ENCODE measurements around the gene ZNF717.
"Not testable (repeated sequence)": the region's sequence is repeated elsewhere in the genome, so short reads cannot be mapped to it uniquely, and the experiment has no call there.

ZNF717 gene

DNA sequence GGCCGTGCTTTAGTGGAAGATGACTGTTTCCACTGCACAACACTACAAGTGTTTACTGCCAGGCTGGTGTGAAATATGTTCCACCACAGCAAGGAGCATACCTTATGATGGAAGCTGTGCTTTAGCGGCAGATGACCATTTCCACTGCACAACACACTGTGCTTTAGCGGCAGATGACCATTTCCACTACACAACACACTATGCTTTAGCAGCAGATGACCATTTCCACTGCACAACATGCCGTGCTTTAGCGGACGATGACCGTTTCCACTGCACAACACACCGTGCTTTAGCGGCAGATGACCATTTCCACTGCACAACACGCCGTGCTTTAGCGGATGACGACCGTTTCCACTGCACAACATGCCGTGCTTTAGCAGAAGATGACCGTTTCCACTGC lies 2.8 kb downstream of the ZNF717 start:
- no peaks in the 10 kb centered on the region for H3K27me3 ChIP-seq (ENCODE audit: low read length)
- no peaks in the 10 kb centered on the region for H3K9me3 ChIP-seq (ENCODE audit: insufficient read depth, low read length)
- H3K9ac ChIP-seq (ENCODE audit: low read length), result no peak overlapping the region
- H3F3A ChIP-seq (ENCODE audit: insufficient read depth), result no peaks in the 10 kb centered on the region
- no peak overlapping the region for H2AFZ ChIP-seq (ENCODE audit: low read depth, low read length, severe bottlenecking)
- no peaks in the 10 kb centered on the region for H3K9me2 ChIP-seq (replicated peaks; ENCODE audit: insufficient read depth, low read length)
- no peaks in the 10 kb centered on the region for H3K79me2 ChIP-seq (ENCODE audit: insufficient read depth, low read length)
- H4K20me1 ChIP-seq (ENCODE audit: low read depth, low read length), result no peaks in the 10 kb centered on the region
- H3K4me3 ChIP-seq (ENCODE audit: insufficient read depth, low read length, poor library complexity, severe bottlenecking), result no peak overlapping the region
- no peak overlapping the region for H3K4me2 ChIP-seq (ENCODE audit: low read depth, low read length, poor library complexity, severe bottlenecking)
- TF ChIP-seq, protein P1, sequence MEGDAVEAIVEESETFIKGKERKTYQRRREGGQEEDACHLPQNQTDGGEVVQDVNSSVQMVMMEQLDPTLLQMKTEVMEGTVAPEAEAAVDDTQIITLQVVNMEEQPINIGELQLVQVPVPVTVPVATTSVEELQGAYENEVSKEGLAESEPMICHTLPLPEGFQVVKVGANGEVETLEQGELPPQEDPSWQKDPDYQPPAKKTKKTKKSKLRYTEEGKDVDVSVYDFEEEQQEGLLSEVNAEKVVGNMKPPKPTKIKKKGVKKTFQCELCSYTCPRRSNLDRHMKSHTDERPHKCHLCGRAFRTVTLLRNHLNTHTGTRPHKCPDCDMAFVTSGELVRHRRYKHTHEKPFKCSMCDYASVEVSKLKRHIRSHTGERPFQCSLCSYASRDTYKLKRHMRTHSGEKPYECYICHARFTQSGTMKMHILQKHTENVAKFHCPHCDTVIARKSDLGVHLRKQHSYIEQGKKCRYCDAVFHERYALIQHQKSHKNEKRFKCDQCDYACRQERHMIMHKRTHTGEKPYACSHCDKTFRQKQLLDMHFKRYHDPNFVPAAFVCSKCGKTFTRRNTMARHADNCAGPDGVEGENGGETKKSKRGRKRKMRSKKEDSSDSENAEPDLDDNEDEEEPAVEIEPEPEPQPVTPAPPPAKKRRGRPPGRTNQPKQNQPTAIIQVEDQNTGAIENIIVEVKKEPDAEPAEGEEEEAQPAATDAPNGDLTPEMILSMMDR (IDR thresholded peaks at IDR 0.05; ENCODE audit: insufficient read depth, low read length, poor library complexity, severe bottlenecking), result no peak
- TF ChIP-seq EZH2phosphoT487 (conservative IDR thresholded peaks at IDR 0.05; ENCODE audit: low read length), result no peak
- no peaks in the 10 kb centered on the region for H3K36me3 ChIP-seq (ENCODE audit: low read length)
- H3K27ac ChIP-seq (ENCODE audit: low read depth, low read length), result no peak overlapping the region

- no peak for TF ChIP-seq EZH2phosphoT487 (conservative IDR thresholded peaks at IDR 0.05; ENCODE audit: low read length)
- TF ChIP-seq, protein P1 (IDR thresholded peaks at IDR 0.05; ENCODE audit: insufficient read depth, low read length, poor library complexity, severe bottlenecking), result no peak
- Histone ChIP-seq H3K27ac (ENCODE audit: low read depth, low read length) (no peak overlapping the region), H3F3A (ENCODE audit: insufficient read depth) (no peaks in the 10 kb centered on the region), H3K36me3 (ENCODE audit: low read length) (no peaks in the 10 kb centered on the region), H3K79me2 (ENCODE audit: insufficient read depth, low read length) (no peaks in the 10 kb centered on the region), H3K9ac (ENCODE audit: low read length) (no peak overlapping the region), H3K9me2 (replicated peaks; ENCODE audit: insufficient read depth, low read length) (no peaks in the 10 kb centered on the region), H3K4me3 (ENCODE audit: insufficient read depth, low read length, poor library complexity, severe bottlenecking) (no peak overlapping the region), H2AFZ (ENCODE audit: low read depth, low read length, severe bottlenecking) (no peak overlapping the region), H3K27me3 (ENCODE audit: low read length) (no peaks in the 10 kb centered on the region), H4K20me1 (ENCODE audit: low read depth, low read length) (no peaks in the 10 kb centered on the region), H3K4me2 (ENCODE audit: low read depth, low read length, poor library complexity, severe bottlenecking) (no peak overlapping the region), H3K9me3 (ENCODE audit: insufficient read depth, low read length) (no peaks in the 10 kb centered on the region)
Observed at GRCh38 chr3:75781079-75781745, 4.1 kb downstream of the ZNF717 start.

GRCh38 chr3:75777742-75778141 lies 7.6 kb downstream of the ZNF717 start:
- H3K27me3 ChIP-seq (ENCODE audit: low read length); H4K20me1 ChIP-seq (ENCODE audit: low read depth, low read length); H3K9me3 ChIP-seq (ENCODE audit: insufficient read depth, low read length): not testable (repeated sequence)

GRCh38 chr3:75771631-75772030 lies 13.7 kb downstream of the ZNF717 start:
- H3K4me3 ChIP-seq (ENCODE audit: insufficient read depth, low read length, poor library complexity, severe bottlenecking); H3K27ac ChIP-seq (ENCODE audit: low read depth, low read length); H3K79me2 ChIP-seq (ENCODE audit: insufficient read depth, low read length); H3K9me3 ChIP-seq (ENCODE audit: insufficient read depth, low read length); H3K4me2 ChIP-seq (ENCODE audit: low read depth, low read length, poor library complexity, severe bottlenecking); H3K36me3 ChIP-seq (ENCODE audit: low read length); H3K9me2 ChIP-seq (replicated peaks; ENCODE audit: insufficient read depth, low read length); H3K9ac ChIP-seq (ENCODE audit: low read length); H2AFZ ChIP-seq (ENCODE audit: low read depth, low read length, severe bottlenecking); H3K27me3 ChIP-seq (ENCODE audit: low read length); H4K20me1 ChIP-seq (ENCODE audit: low read depth, low read length); H3F3A ChIP-seq (ENCODE audit: insufficient read depth): not testable (repeated sequence)

More at GRCh38 chr3:75777742-75778141, 7.6 kb downstream of the ZNF717 start:
- H3F3A ChIP-seq (ENCODE audit: insufficient read depth); H2AFZ ChIP-seq (ENCODE audit: low read depth, low read length, severe bottlenecking); H3K27ac ChIP-seq (ENCODE audit: low read depth, low read length); H3K79me2 ChIP-seq (ENCODE audit: insufficient read depth, low read length); H3K9ac ChIP-seq (ENCODE audit: low read length); H3K9me2 ChIP-seq (replicated peaks; ENCODE audit: insufficient read depth, low read length); H3K36me3 ChIP-seq (ENCODE audit: low read length); H3K4me2 ChIP-seq (ENCODE audit: low read depth, low read length, poor library complexity, severe bottlenecking); H3K4me3 ChIP-seq (ENCODE audit: insufficient read depth, low read length, poor library complexity, severe bottlenecking): not testable (repeated sequence)

All from SU-DHL-6 (cell line).